Measurements from ENCODE around the gene NEMP2.

NEMP2 gene

GRCh38 chr2:190534310-190535120 is at the start of gene NEMP2:
Gene NEMP2 (minus strand): TSS chr2:190534722. CDS start chr2:190534655, 67 bp downstream.
- DNase-seq, result peak; percentile 67

- DNase-seq, result no peak
Observed at GRCh38 chr2:190583507-190584337, 49.2 kb upstream of the NEMP2 start.

- DNase-seq, result no peak
Observed at GRCh38 chr2:190582736-190583506, 48.4 kb upstream of the NEMP2 start.

- DNase-seq, result no peak
Observed at GRCh38 chr2:190582019-190582418, 47.5 kb upstream of the NEMP2 start.

- DNase-seq, result no peak
Observed at GRCh38 chr2:190579915-190580846, 45.7 kb upstream of the NEMP2 start.

GRCh38 chr2:190579058-190579410 is 44.5 kb upstream of the NEMP2 start:
- no peak for DNase-seq

- peak; percentile 52 for DNase-seq
Observed at GRCh38 chr2:190578158-190579057, 43.9 kb upstream of the NEMP2 start.

- DNase-seq, result no peak
Observed at GRCh38 chr2:190576573-190576972, 42.1 kb upstream of the NEMP2 start.

- DNase-seq, result peak; percentile 24
Observed at GRCh38 chr2:190575263-190575662, 40.7 kb upstream of the NEMP2 start.

GRCh38 chr2:190574169-190574568 is 39.6 kb upstream of the NEMP2 start:
- no peak for DNase-seq

- DNase-seq, result no peak
Observed at GRCh38 chr2:190572246-190572645, 37.7 kb upstream of the NEMP2 start.

GRCh38 chr2:190571686-190572085 is 37.2 kb upstream of the NEMP2 start:
- DNase-seq, result no peak

GRCh38 chr2:190570871-190571270 is 36.3 kb upstream of the NEMP2 start:
- no peak for DNase-seq

GRCh38 chr2:190569994-190570755 is 35.7 kb upstream of the NEMP2 start:
- DNase-seq, result no peak

- DNase-seq, result no peak
Observed at GRCh38 chr2:190564838-190565237, 30.3 kb upstream of the NEMP2 start.

GRCh38 chr2:190563646-190564045 is 29.1 kb upstream of the NEMP2 start:
- DNase-seq, result no peak

GRCh38 chr2:190563109-190563508 is 28.6 kb upstream of the NEMP2 start:
- DNase-seq, result peak; percentile 36

GRCh38 chr2:190562121-190562520 is 27.6 kb upstream of the NEMP2 start:
- DNase-seq, result no peak

- no peak for DNase-seq
Observed at GRCh38 chr2:190561094-190561493, 26.6 kb upstream of the NEMP2 start.

- DNase-seq, result no peak
Observed at GRCh38 chr2:190554357-190555006, 20.0 kb upstream of the NEMP2 start.

Measured in CD4-positive, alpha-beta T cell treated with Interleukin-4 for 4 hours (primary cell).